Measurements from ENCODE around the gene GRID2. TPM values are rescaled to one million over a fixed set of nuclear protein-coding genes. Genes with fewer than 3 reads are reported as not detected.

Gene GRID2
- total RNA-seq, 1 experiment from 2014 or later, result 2.2 TPM

- peak; percentile 100 for ATAC-seq
- H3K9me3 ChIP-seq (ENCODE audit: low read length), result no peaks in the 10 kb centered on the region
- DNase-seq, result peak; percentile 75
- ChIA-PET POLR2A (ENCODE audit: unreplicated experiment) (no interaction called here), CTCF (no interaction called here)
- no TSS peak for BruUV-seq (replicated peaks)
- H3K79me2 ChIP-seq (ENCODE audit: low read length), result no peaks in the 10 kb centered on the region
- no peaks in the 10 kb centered on the region for H3K9me2 ChIP-seq (replicated peaks; ENCODE audit: low read length)
- intact Hi-C loops (cut with micrococcal nuclease), result no loop called here
- no peak overlapping the region for H3K4me3 ChIP-seq (ENCODE audit: low read length)
- no peak overlapping the region for H2AFZ ChIP-seq (ENCODE audit: low read length)
- H3K4me2 ChIP-seq (ENCODE audit: low read length), result peak overlapping the region; percentile 35; the same call in 1 of the 2 replicates
- H3F3A ChIP-seq (ENCODE audit: low read length, unreplicated experiment), result no peaks in the 10 kb centered on the region
- H3K27ac ChIP-seq (ENCODE audit: low read length), result peak overlapping the region; percentile 41
- H3K36me3 ChIP-seq (ENCODE audit: low read depth, low read length), result no peaks in the 10 kb centered on the region
- no peaks in the 10 kb centered on the region for H3K27me3 ChIP-seq (ENCODE audit: low read length)
- TF ChIP-seq CTCF (conservative IDR thresholded peaks at IDR 0.05; ENCODE audit: low read depth, low read length), result no peak
- TF ChIP-seq EZH2phosphoT487 (IDR thresholded peaks at IDR 0.05; ENCODE audit: borderline replicate concordance, low read length), result no peak
- H3K4me1 ChIP-seq (ENCODE audit: insufficient read depth, low read length), result peaks cover 28% of the 10 kb centered on the region
- H4K20me1 ChIP-seq (ENCODE audit: low read length), result no peaks in the 10 kb centered on the region
- no peak overlapping the region for H3K9ac ChIP-seq (ENCODE audit: low read length)
These were observed 1415.8 kb downstream of the GRID2 start for GRCh38 chr4:93719552-93719951.

DNA sequence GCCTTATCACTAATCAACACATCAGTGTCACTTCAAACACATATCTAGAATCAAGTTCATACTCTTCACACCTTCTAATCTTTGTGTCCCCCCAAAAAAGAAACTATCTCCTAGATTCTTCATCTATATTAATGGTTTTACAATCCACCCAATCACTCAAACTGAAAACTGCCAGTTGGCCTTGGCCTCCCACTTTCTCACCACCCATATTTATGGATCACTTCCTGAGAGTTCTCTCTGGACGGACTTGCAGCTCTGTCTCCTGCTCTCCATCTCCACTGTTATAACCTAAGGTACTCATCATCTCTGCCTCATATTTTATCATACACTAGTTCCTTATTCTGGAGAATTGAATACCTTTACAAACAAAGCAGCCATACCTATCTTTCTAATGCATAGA lies 1418.7 kb downstream of the GRID2 start:
- no peak for DNase-seq

GRCh38 chr4:93730251-93730650 lies 1426.5 kb downstream of the GRID2 start:
- DNase-seq (no peak), ATAC-seq (no peak)
- Histone ChIP-seq H3K27ac (ENCODE audit: low read length) (no peak overlapping the region), H3K36me3 (ENCODE audit: low read depth, low read length) (no peaks in the 10 kb centered on the region), H2AFZ (ENCODE audit: low read length) (no peak overlapping the region), H4K20me1 (ENCODE audit: low read length) (no peaks in the 10 kb centered on the region), H3K4me3 (ENCODE audit: low read length) (no peak overlapping the region), H3K79me2 (ENCODE audit: low read length) (no peaks in the 10 kb centered on the region), H3F3A (ENCODE audit: low read length, unreplicated experiment) (no peaks in the 10 kb centered on the region), H3K4me2 (ENCODE audit: low read length) (no peak overlapping the region), H3K9me3 (ENCODE audit: low read length) (no peaks in the 10 kb centered on the region), H3K9me2 (replicated peaks; ENCODE audit: low read length) (no peaks in the 10 kb centered on the region), H3K4me1 (ENCODE audit: insufficient read depth, low read length) (no peaks in the 10 kb centered on the region), H3K27me3 (ENCODE audit: low read length) (no peaks in the 10 kb centered on the region), H3K9ac (ENCODE audit: low read length) (no peak overlapping the region)
- ChIA-PET CTCF (no interaction called here), POLR2A (ENCODE audit: unreplicated experiment) (no interaction called here)
- no peak for TF ChIP-seq EZH2 (IDR thresholded peaks at IDR 0.05; ENCODE audit: low read length, unreplicated experiment)
- TF ChIP-seq EZH2phosphoT487 (IDR thresholded peaks at IDR 0.05; ENCODE audit: borderline replicate concordance, low read length), result no peak
- no peak for TF ChIP-seq CTCF (conservative IDR thresholded peaks at IDR 0.05; ENCODE audit: low read depth, low read length)
- BruUV-seq (replicated peaks), result no TSS peak
- intact Hi-C loops (cut with micrococcal nuclease), result no loop called here

More for the DNA sequence above, 1418.7 kb downstream of the GRID2 start:
- H3K36me3 ChIP-seq (ENCODE audit: low read depth, low read length), result no peaks in the 10 kb centered on the region
- intact Hi-C loops (cut with micrococcal nuclease), result no loop called here
- no peak overlapping the region for H3K4me2 ChIP-seq (ENCODE audit: low read length)
- no peaks in the 10 kb centered on the region for H3K9me3 ChIP-seq (ENCODE audit: low read length)
- no TSS peak for BruUV-seq (replicated peaks)
- no peak for ATAC-seq
- TF ChIP-seq EZH2phosphoT487 (IDR thresholded peaks at IDR 0.05; ENCODE audit: borderline replicate concordance, low read length) (no peak), EZH2 (IDR thresholded peaks at IDR 0.05; ENCODE audit: low read length, unreplicated experiment) (no peak), CTCF (conservative IDR thresholded peaks at IDR 0.05; ENCODE audit: low read depth, low read length) (no peak)
- H3K79me2 ChIP-seq (ENCODE audit: low read length), result no peaks in the 10 kb centered on the region
- H3F3A ChIP-seq (ENCODE audit: low read length, unreplicated experiment), result no peaks in the 10 kb centered on the region
- H2AFZ ChIP-seq (ENCODE audit: low read length), result no peak overlapping the region
- no peaks in the 10 kb centered on the region for H4K20me1 ChIP-seq (ENCODE audit: low read length)
- CTCF ChIA-PET, result no interaction called here
- peaks cover 28% of the 10 kb centered on the region for H3K4me1 ChIP-seq (ENCODE audit: insufficient read depth, low read length)
- no peak overlapping the region for H3K9ac ChIP-seq (ENCODE audit: low read length)
- H3K4me3 ChIP-seq (ENCODE audit: low read length), result no peak overlapping the region
- POLR2A ChIA-PET (ENCODE audit: unreplicated experiment), result no interaction called here
- no peaks in the 10 kb centered on the region for H3K27me3 ChIP-seq (ENCODE audit: low read length)
- H3K27ac ChIP-seq (ENCODE audit: low read length), result no peak overlapping the region
- no peaks in the 10 kb centered on the region for H3K9me2 ChIP-seq (replicated peaks; ENCODE audit: low read length)
